ENCODE results near the gene EFHC1. TPM values are rescaled to one million over a fixed set of nuclear protein-coding genes. Genes with fewer than 3 reads are reported as not detected.
A peak's percentile ranks its signal among the peaks of the same experiment; 100 is the strongest.

EFHC1 gene
- polyA plus RNA-seq, 2 donors, result 8.4 to 14.4 TPM

- no peaks in the 10 kb centered on the region for H3K27me3 ChIP-seq (ENCODE audit: control insufficient read depth in 1 of 2, insufficient read depth in 2 of 2, low read length in 2 of 2)
- H3K4me1 ChIP-seq (ENCODE audit: control insufficient read depth in 2 of 2, insufficient read depth in 2 of 2, low read length in 1 of 2), result no peaks in the 10 kb centered on the region
- no peak overlapping the region for H3K27ac ChIP-seq (ENCODE audit: low read depth in 2 of 2, low read length in 1 of 2)
- H3K9me3 ChIP-seq (ENCODE audit: control insufficient read depth in 2 of 2, insufficient read depth in 1 of 2, low read depth in 1 of 2, low read length in 1 of 2), result no peaks in the 10 kb centered on the region
- no peaks in the 10 kb centered on the region for H3K36me3 ChIP-seq (ENCODE audit: control insufficient read depth in 2 of 2, insufficient read depth in 2 of 2, low read length in 1 of 2)
- WGBS, 2 donors, result 70 to 79% methylated on average over 4 of the region's 4 CpGs
- no peak overlapping the region for H3K4me3 ChIP-seq (ENCODE audit: low read depth in 1 of 2, low read length in 2 of 2)
Measured at GRCh38 chr6:52394251-52394666, 25.9 kb upstream of the EFHC1 start.

GRCh38 chr6:52395969-52396368, 24.2 kb upstream of the EFHC1 start:
- no peak overlapping the region for H3K27ac ChIP-seq (ENCODE audit: low read depth in 2 of 2, low read length in 1 of 2)
- H3K36me3 ChIP-seq (ENCODE audit: control insufficient read depth in 2 of 2, insufficient read depth in 2 of 2, low read length in 1 of 2), result no peaks in the 10 kb centered on the region
- H3K4me3 ChIP-seq (ENCODE audit: low read depth in 1 of 2, low read length in 2 of 2), result no peak overlapping the region
- no peaks in the 10 kb centered on the region for H3K9me3 ChIP-seq (ENCODE audit: control insufficient read depth in 2 of 2, insufficient read depth in 1 of 2, low read depth in 1 of 2, low read length in 1 of 2)
- no peaks in the 10 kb centered on the region for H3K27me3 ChIP-seq (ENCODE audit: control insufficient read depth in 1 of 2, insufficient read depth in 2 of 2, low read length in 2 of 2)
- no peaks in the 10 kb centered on the region for H3K4me1 ChIP-seq (ENCODE audit: control insufficient read depth in 2 of 2, insufficient read depth in 2 of 2, low read length in 1 of 2)
- 73 to 88% methylated on average over 2 of the region's 2 CpGs for WGBS, 2 donors

GRCh38 chr6:52399511-52400312, 20.4 kb upstream of the EFHC1 start:
- H3K27me3 ChIP-seq (ENCODE audit: control insufficient read depth in 1 of 2, insufficient read depth in 2 of 2, low read length in 2 of 2), result no peaks in the 10 kb centered on the region
- WGBS, 2 donors, result 32 to 34% methylated on average over 3 of the region's 3 CpGs
- no peak overlapping the region for H3K4me3 ChIP-seq (ENCODE audit: low read depth in 1 of 2, low read length in 2 of 2)
- peaks cover 0 to 10% of the 10 kb centered on the region in 2 donors for H3K4me1 ChIP-seq (ENCODE audit: control insufficient read depth in 2 of 2, insufficient read depth in 2 of 2, low read length in 1 of 2)
- peaks cover 0 to 3% of the 10 kb centered on the region in 2 donors for H3K36me3 ChIP-seq (ENCODE audit: control insufficient read depth in 2 of 2, insufficient read depth in 2 of 2, low read length in 1 of 2)
- no peaks in the 10 kb centered on the region for H3K9me3 ChIP-seq (ENCODE audit: control insufficient read depth in 2 of 2, insufficient read depth in 1 of 2, low read depth in 1 of 2, low read length in 1 of 2)
- H3K27ac ChIP-seq (ENCODE audit: low read depth in 2 of 2, low read length in 1 of 2), result no peak overlapping the region

- Histone ChIP-seq H3K27ac (ENCODE audit: low read depth in 2 of 2, low read length in 1 of 2) (no peak overlapping the region), H3K4me1 (ENCODE audit: control insufficient read depth in 2 of 2, insufficient read depth in 2 of 2, low read length in 1 of 2) (peaks cover 0 to 10% of the 10 kb centered on the region in 2 donors), H3K27me3 (ENCODE audit: control insufficient read depth in 1 of 2, insufficient read depth in 2 of 2, low read length in 2 of 2) (no peaks in the 10 kb centered on the region), H3K36me3 (ENCODE audit: control insufficient read depth in 2 of 2, insufficient read depth in 2 of 2, low read length in 1 of 2) (peaks cover 0 to 3% of the 10 kb centered on the region in 2 donors), H3K9me3 (ENCODE audit: control insufficient read depth in 2 of 2, insufficient read depth in 1 of 2, low read depth in 1 of 2, low read length in 1 of 2) (no peaks in the 10 kb centered on the region), H3K4me3 (ENCODE audit: low read depth in 1 of 2, low read length in 2 of 2) (no peak overlapping the region)
- 73 to 88% methylated on average over 2 of the region's 2 CpGs for WGBS, 2 donors
Measured at GRCh38 chr6:52400313-52401041, 19.7 kb upstream of the EFHC1 start.

GRCh38 chr6:52403086-52403485, 17.1 kb upstream of the EFHC1 start:
- 95 to 98% methylated on average over 26 of the region's 26 CpGs for WGBS, 2 donors

GRCh38 chr6:52403627-52404026, 16.5 kb upstream of the EFHC1 start:
- no peaks in the 10 kb centered on the region for H3K27me3 ChIP-seq (ENCODE audit: control insufficient read depth in 1 of 2, insufficient read depth in 2 of 2, low read length in 2 of 2)
- peaks cover 0 to 10% of the 10 kb centered on the region in 2 donors for H3K4me1 ChIP-seq (ENCODE audit: control insufficient read depth in 2 of 2, insufficient read depth in 2 of 2, low read length in 1 of 2)
- H3K36me3 ChIP-seq (ENCODE audit: control insufficient read depth in 2 of 2, insufficient read depth in 2 of 2, low read length in 1 of 2), result peaks cover 0 to 3% of the 10 kb centered on the region in 2 donors
- no peak overlapping the region for H3K4me3 ChIP-seq (ENCODE audit: low read depth in 1 of 2, low read length in 2 of 2)
- H3K9me3 ChIP-seq (ENCODE audit: control insufficient read depth in 2 of 2, insufficient read depth in 1 of 2, low read depth in 1 of 2, low read length in 1 of 2), result no peaks in the 10 kb centered on the region
- peak overlapping the region in 1 of 2 donors; percentile 37 for H3K27ac ChIP-seq (ENCODE audit: low read depth in 2 of 2, low read length in 1 of 2)
- 45 to 52% methylated on average over 9 of the region's 9 CpGs for WGBS, 2 donors

More at GRCh38 chr6:52403086-52403485, 17.1 kb upstream of the EFHC1 start:
- Histone ChIP-seq H3K27me3 (ENCODE audit: control insufficient read depth in 1 of 2, insufficient read depth in 2 of 2, low read length in 2 of 2) (no peaks in the 10 kb centered on the region), H3K27ac (ENCODE audit: low read depth in 2 of 2, low read length in 1 of 2) (no peak overlapping the region), H3K36me3 (ENCODE audit: control insufficient read depth in 2 of 2, insufficient read depth in 2 of 2, low read length in 1 of 2) (peaks cover 0 to 3% of the 10 kb centered on the region in 2 donors), H3K4me3 (ENCODE audit: low read depth in 1 of 2, low read length in 2 of 2) (no peak overlapping the region), H3K4me1 (ENCODE audit: control insufficient read depth in 2 of 2, insufficient read depth in 2 of 2, low read length in 1 of 2) (peaks cover 0 to 10% of the 10 kb centered on the region in 2 donors), H3K9me3 (ENCODE audit: control insufficient read depth in 2 of 2, insufficient read depth in 1 of 2, low read depth in 1 of 2, low read length in 1 of 2) (no peaks in the 10 kb centered on the region)

GRCh38 chr6:52405243-52405642, 14.9 kb upstream of the EFHC1 start:
- H3K27me3 ChIP-seq (ENCODE audit: control insufficient read depth in 1 of 2, insufficient read depth in 2 of 2, low read length in 2 of 2), result no peaks in the 10 kb centered on the region
- no peak overlapping the region for H3K27ac ChIP-seq (ENCODE audit: low read depth in 2 of 2, low read length in 1 of 2)
- H3K4me3 ChIP-seq (ENCODE audit: low read depth in 1 of 2, low read length in 2 of 2), result no peak overlapping the region
- peaks cover 0 to 10% of the 10 kb centered on the region in 2 donors for H3K4me1 ChIP-seq (ENCODE audit: control insufficient read depth in 2 of 2, insufficient read depth in 2 of 2, low read length in 1 of 2)
- 85 to 96% methylated on average over 1 of the region's 1 CpG for WGBS, 2 donors
- H3K9me3 ChIP-seq (ENCODE audit: control insufficient read depth in 2 of 2, insufficient read depth in 1 of 2, low read depth in 1 of 2, low read length in 1 of 2), result no peaks in the 10 kb centered on the region
- peaks cover 0 to 3% of the 10 kb centered on the region in 2 donors for H3K36me3 ChIP-seq (ENCODE audit: control insufficient read depth in 2 of 2, insufficient read depth in 2 of 2, low read length in 1 of 2)

- Histone ChIP-seq H3K4me1 (ENCODE audit: control insufficient read depth in 2 of 2, insufficient read depth in 2 of 2, low read length in 1 of 2) (peaks cover 0 to 10% of the 10 kb centered on the region in 2 donors), H3K4me3 (ENCODE audit: low read depth in 1 of 2, low read length in 2 of 2) (no peak overlapping the region), H3K27ac (ENCODE audit: low read depth in 2 of 2, low read length in 1 of 2) (no peak overlapping the region), H3K9me3 (ENCODE audit: control insufficient read depth in 2 of 2, insufficient read depth in 1 of 2, low read depth in 1 of 2, low read length in 1 of 2) (no peaks in the 10 kb centered on the region), H3K27me3 (ENCODE audit: control insufficient read depth in 1 of 2, insufficient read depth in 2 of 2, low read length in 2 of 2) (no peaks in the 10 kb centered on the region), H3K36me3 (ENCODE audit: control insufficient read depth in 2 of 2, insufficient read depth in 2 of 2, low read length in 1 of 2) (peaks cover 0 to 3% of the 10 kb centered on the region in 2 donors)
Measured at GRCh38 chr6:52407467-52407866, 12.7 kb upstream of the EFHC1 start.

- H3K4me1 ChIP-seq (ENCODE audit: control insufficient read depth in 2 of 2, insufficient read depth in 2 of 2, low read length in 1 of 2), result no peaks in the 10 kb centered on the region
- H3K27ac ChIP-seq (ENCODE audit: low read depth in 2 of 2, low read length in 1 of 2), result no peak overlapping the region
- H3K9me3 ChIP-seq (ENCODE audit: control insufficient read depth in 2 of 2, insufficient read depth in 1 of 2, low read depth in 1 of 2, low read length in 1 of 2), result no peaks in the 10 kb centered on the region
- H3K36me3 ChIP-seq (ENCODE audit: control insufficient read depth in 2 of 2, insufficient read depth in 2 of 2, low read length in 1 of 2), result no peaks in the 10 kb centered on the region
- 22 to 45% methylated on average over 1 of the region's 1 CpG for WGBS, 2 donors
- no peak overlapping the region for H3K4me3 ChIP-seq (ENCODE audit: low read depth in 1 of 2, low read length in 2 of 2)
- H3K27me3 ChIP-seq (ENCODE audit: control insufficient read depth in 1 of 2, insufficient read depth in 2 of 2, low read length in 2 of 2), result no peaks in the 10 kb centered on the region
Measured at GRCh38 chr6:52409499-52409898, 10.6 kb upstream of the EFHC1 start.

Data from esophagus (tissue), 2 donors.